ENCODE results near the gene RNF113A.

DNA sequence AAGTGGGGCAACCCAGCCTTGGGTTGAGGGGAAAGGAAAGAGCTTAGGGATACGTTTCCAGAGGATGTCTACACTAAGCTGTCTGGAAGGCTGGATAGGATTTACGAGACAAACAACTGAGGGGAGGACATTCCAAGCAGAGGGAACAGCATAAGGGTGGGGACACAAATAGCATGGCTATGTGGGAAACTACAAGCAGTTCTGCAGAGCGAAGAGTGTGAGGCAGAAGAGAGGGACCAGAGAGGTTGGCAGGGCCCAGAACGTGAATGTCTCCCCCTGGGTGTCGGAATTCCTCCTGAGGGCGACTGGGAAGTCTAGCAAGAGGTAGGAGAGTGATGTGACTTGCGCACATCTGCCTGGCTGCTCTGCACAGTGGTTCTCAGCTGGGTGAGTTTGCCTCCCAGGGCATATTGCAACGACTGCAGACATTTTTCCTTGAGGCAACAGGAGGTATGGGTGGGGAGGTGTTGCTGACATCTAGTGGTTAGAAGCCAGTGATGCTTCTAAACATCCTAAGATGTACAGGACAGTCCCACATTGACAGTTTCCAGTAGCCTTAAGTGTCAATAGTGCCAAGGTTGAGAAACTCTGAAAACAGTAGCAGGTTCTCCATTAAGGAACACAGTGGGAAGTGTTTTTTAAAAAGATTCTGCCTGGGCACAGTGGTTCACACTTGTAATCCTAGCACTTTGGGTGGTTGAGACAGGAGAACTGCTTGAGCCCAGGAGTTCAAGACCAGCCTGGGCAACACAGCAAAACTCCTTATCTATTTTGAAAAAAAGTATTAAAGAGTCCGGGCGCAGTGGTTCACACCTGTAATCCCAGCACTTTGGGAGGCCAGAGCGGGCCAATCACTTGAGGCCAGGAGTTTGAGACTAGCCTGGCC lies 9.3 kb upstream of the RNF113A start:
- TF ChIP-seq, protein P1, sequence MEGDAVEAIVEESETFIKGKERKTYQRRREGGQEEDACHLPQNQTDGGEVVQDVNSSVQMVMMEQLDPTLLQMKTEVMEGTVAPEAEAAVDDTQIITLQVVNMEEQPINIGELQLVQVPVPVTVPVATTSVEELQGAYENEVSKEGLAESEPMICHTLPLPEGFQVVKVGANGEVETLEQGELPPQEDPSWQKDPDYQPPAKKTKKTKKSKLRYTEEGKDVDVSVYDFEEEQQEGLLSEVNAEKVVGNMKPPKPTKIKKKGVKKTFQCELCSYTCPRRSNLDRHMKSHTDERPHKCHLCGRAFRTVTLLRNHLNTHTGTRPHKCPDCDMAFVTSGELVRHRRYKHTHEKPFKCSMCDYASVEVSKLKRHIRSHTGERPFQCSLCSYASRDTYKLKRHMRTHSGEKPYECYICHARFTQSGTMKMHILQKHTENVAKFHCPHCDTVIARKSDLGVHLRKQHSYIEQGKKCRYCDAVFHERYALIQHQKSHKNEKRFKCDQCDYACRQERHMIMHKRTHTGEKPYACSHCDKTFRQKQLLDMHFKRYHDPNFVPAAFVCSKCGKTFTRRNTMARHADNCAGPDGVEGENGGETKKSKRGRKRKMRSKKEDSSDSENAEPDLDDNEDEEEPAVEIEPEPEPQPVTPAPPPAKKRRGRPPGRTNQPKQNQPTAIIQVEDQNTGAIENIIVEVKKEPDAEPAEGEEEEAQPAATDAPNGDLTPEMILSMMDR (IDR thresholded peaks at IDR 0.05), result peak in 1 of 3 experiments; percentile 33
- TF ChIP-seq POLR2A (IDR thresholded peaks at IDR 0.05), result no peak
